Esophagus squamous epithelium (tissue), 5 donors: ENCODE results near the gene SLC6A3. TPM values are rescaled to one million over a fixed set of nuclear protein-coding genes. Genes with fewer than 3 reads are reported as not detected.

Source experiments
- DNase-seq: peaks from one replicate; lab custom pipeline; 2025; lab: John Stamatoyannopoulos, UW
- H3K27ac ChIP-seq, 4 donors: fragments of 200-600 bp; sonication (generic); one replicate each; pipeline ENCODE4 v1.5.1; 2016 to 2019; ENCODE audit warnings: mild to moderate bottlenecking in 1 of 4
- H3K27me3 ChIP-seq, 4 donors: fragments of 200-600 bp; sonication (generic); 1 replicate in 3 of 4; 2 replicates in 1 of 4; pipeline versions ENCODE4 v1.5.1 to v1.6.0; 2017 to 2021; ENCODE audit warnings: antibody characterized with exemption in 1 of 4
- H3K36me3 ChIP-seq, 3 donors: fragments of 200-600 bp; sonication (generic); one replicate each; pipeline ENCODE4 v1.5.1; 2016 to 2019
- H3K4me1 ChIP-seq, 3 donors: fragments of 200-600 bp; sonication (generic); one replicate each; pipeline ENCODE4 v1.5.1; 2017 to 2019
- H3K4me3 ChIP-seq, 4 donors: fragments of 200-600 bp; sonication (generic); 1 replicate in 3 of 4; 2 replicates in 1 of 4; pipeline ENCODE4 v1.5.1; 2016 to 2019; ENCODE audit warnings: mild to moderate bottlenecking in 2 of 4, moderate library complexity in 1 of 4
- H3K9me3 ChIP-seq, 3 donors: fragments of 200-600 bp; sonication (generic); one replicate each; pipeline ENCODE4 v1.5.1; 2016 to 2019
- POLR2A ChIP-seq, 4 donors: fragments of 450-650 bp; IDR thresholded peaks; one replicate each; pipeline ENCODE4 v1.6.1; 2017; ENCODE audit warnings: antibody characterized with exemption in 4 of 4, mild to moderate bottlenecking in 4 of 4, moderate library complexity in 3 of 4
- WGBS, 2 donors: methylation state at CpG; one replicate each; pipeline ENCODE4 v1.1.5; 2018; 5-methylcytosine and 5-hydroxymethylcytosine counted together
- intact Hi-C: fragments of 100-400 bp; cut with DNase I; formaldehyde crosslinking; loops from one replicate; pipeline ENCODE4 v1.15.0; 2022
- total RNA-seq, 4 donors: library from RNA; depleted of rRNA; stranded (reverse); fragments of >200 nt; gene quantifications; one replicate each; pipeline ENCODE4 v1.1.0, GENCODE V29; 2016
- TF ChIP-seq, protein P1 (sequence below), 6 experiments: fragments of 450-650 bp in 4 of 6; fragments of 200-600 bp in 2 of 6; sonication (generic) in 2 of 6; IDR thresholded peaks; one replicate each; pipeline ENCODE4 v1.5.1; 2016 to 2019; ENCODE audit warnings: antibody characterized with exemption in 6 of 6, mild to moderate bottlenecking in 4 of 6, moderate library complexity in 4 of 6
- donor health status: DM: yes; HTN: yes; CAD: no.

The SLC6A3 gene
- total RNA-seq, 4 donors from 2014 or later = 0.19 TPM; not detected in 3

DNA sequence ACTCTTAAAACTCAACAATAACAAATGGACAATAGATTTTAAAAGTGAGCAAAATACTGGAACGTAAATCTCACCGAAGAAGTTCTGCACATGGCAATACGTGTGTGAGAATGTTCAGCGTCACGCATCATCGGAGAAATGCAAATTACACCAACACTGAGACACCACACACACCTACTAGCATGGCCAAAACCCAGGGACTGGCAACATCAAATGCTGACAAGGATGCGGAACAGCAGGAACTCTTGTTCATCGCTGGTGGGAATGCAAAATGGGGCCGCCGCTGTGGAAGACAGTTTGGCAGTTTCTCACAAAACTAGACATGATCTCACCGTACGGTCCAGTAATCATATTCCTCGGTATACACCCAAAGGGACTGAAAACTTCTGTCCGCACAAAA is 78.7 kb downstream of the SLC6A3 start:
- Histone ChIP-seq H3K27me3 (peaks cover 0 to 84% (median 0%) of the 10 kb centered on the region in 4 donors), H3K36me3 (no peaks in the 10 kb centered on the region)

DNA sequence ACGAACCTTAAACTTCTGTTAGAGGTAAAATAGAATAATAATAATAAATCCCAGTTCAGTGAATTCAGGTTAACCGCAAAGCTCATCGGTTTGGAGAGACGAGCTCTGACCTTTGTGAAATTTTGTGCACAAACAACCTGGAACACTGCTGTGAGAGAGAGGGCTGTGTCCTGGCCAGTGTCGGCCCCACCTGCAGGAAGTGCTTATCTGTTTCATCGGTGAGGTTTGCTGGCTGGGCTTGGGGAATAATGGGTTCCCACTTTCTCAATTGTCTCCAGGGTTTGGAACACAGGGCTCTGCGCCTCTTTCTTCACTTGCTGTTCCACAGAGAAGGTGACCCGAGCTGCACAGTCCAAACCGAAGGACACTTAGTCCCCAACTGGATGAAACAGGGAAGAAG is 81.0 kb downstream of the SLC6A3 start:
- Histone ChIP-seq H3K4me3 (no peak overlapping the region), H3K27ac (no peak overlapping the region), H3K36me3 (no peaks in the 10 kb centered on the region), H3K9me3 (no peaks in the 10 kb centered on the region), H3K27me3 (peaks cover 0 to 94% (median 0%) of the 10 kb centered on the region in 4 donors), H3K4me1 (no peaks in the 10 kb centered on the region)
- TF ChIP-seq, protein P1, sequence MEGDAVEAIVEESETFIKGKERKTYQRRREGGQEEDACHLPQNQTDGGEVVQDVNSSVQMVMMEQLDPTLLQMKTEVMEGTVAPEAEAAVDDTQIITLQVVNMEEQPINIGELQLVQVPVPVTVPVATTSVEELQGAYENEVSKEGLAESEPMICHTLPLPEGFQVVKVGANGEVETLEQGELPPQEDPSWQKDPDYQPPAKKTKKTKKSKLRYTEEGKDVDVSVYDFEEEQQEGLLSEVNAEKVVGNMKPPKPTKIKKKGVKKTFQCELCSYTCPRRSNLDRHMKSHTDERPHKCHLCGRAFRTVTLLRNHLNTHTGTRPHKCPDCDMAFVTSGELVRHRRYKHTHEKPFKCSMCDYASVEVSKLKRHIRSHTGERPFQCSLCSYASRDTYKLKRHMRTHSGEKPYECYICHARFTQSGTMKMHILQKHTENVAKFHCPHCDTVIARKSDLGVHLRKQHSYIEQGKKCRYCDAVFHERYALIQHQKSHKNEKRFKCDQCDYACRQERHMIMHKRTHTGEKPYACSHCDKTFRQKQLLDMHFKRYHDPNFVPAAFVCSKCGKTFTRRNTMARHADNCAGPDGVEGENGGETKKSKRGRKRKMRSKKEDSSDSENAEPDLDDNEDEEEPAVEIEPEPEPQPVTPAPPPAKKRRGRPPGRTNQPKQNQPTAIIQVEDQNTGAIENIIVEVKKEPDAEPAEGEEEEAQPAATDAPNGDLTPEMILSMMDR (IDR thresholded peaks at IDR 0.05) = no peak
- no peak for TF ChIP-seq POLR2A (IDR thresholded peaks at IDR 0.05)
- DNase-seq = no peak
- WGBS, 2 donors = 77 to 79% methylated on average over 8 to 9 of the region's 9 CpGs
- intact Hi-C loops = no loop called here

More for the DNA sequence above, 78.7 kb downstream of the SLC6A3 start:
- intact Hi-C loops = no loop called here
- no peak for DNase-seq
- H3K4me3 ChIP-seq = no peak overlapping the region
- no peaks in the 10 kb centered on the region for H3K4me1 ChIP-seq
- no peaks in the 10 kb centered on the region for H3K9me3 ChIP-seq
- TF ChIP-seq, protein P1 (IDR thresholded peaks at IDR 0.05) = no peak
- no peak for TF ChIP-seq POLR2A (IDR thresholded peaks at IDR 0.05)
- no peak overlapping the region for H3K27ac ChIP-seq
- WGBS, 2 donors = 87 to 89% methylated on average over 14 of the region's 14 CpGs

DNA sequence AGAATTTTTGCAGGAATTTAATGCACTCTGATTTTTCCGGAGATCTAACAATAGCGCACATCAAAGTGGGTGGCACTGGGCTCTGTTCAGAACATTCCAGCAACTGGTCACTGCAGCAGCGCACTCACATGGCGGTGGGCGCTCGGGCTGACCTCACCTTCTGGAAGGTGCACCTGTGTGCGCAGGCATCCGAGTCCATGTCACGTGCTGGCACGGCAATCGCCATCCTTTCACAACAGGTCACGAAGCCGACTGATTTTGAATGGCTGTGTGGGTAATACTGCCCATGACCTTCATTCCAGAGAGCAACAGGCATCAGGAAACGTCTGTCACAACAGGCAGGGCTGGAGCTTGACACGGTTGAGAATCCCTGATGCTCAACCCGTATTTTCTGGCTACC is 81.7 kb downstream of the SLC6A3 start:
- Histone ChIP-seq H3K36me3 (no peaks in the 10 kb centered on the region), H3K27ac (no peak overlapping the region), H3K9me3 (no peaks in the 10 kb centered on the region), H3K4me1 (no peaks in the 10 kb centered on the region), H3K27me3 (peaks cover 0 to 97% (median 0%) of the 10 kb centered on the region in 4 donors), H3K4me3 (no peak overlapping the region)
- intact Hi-C loops = no loop called here
- WGBS, 2 donors = 73 to 74% methylated on average over 13 of the region's 16 CpGs
- no peak for DNase-seq
- no peak for TF ChIP-seq POLR2A (IDR thresholded peaks at IDR 0.05)
- TF ChIP-seq, protein P1 (IDR thresholded peaks at IDR 0.05) = no peak

DNA sequence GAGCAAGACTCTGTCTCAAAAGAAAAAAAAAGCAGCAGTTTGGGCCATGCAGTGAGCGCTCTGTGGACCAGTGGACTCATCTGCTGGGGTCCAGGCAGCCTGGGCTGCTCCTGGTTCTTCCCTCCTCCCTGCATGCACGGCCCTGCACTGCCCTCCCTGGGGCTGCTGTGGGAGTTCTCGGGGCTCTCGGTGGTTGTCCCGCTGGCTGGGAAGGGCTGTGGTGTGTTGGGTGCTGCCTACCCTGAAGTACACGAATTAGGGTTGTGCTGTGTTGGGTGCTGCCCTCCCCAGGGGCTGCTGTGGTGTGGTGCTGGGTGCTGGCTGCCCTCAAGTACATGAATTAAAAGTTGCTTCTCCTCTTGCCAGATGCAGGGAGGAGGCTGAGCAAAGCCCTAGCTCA is 82.1 kb downstream of the SLC6A3 start:
- Histone ChIP-seq H3K9me3 (no peaks in the 10 kb centered on the region), H3K27me3 (peaks cover 0 to 97% (median 0%) of the 10 kb centered on the region in 4 donors), H3K36me3 (no peaks in the 10 kb centered on the region), H3K4me1 (no peaks in the 10 kb centered on the region), H3K4me3 (no peak overlapping the region), H3K27ac (no peak overlapping the region)
- DNase-seq = no peak
- intact Hi-C loops = no loop called here
- TF ChIP-seq, protein P1 (IDR thresholded peaks at IDR 0.05) = no peak
- WGBS, 2 donors = 36% methylated on average over 4 of the region's 6 CpGs; no CpG with 5 or more reads in 1 of the 2 donors

DNA sequence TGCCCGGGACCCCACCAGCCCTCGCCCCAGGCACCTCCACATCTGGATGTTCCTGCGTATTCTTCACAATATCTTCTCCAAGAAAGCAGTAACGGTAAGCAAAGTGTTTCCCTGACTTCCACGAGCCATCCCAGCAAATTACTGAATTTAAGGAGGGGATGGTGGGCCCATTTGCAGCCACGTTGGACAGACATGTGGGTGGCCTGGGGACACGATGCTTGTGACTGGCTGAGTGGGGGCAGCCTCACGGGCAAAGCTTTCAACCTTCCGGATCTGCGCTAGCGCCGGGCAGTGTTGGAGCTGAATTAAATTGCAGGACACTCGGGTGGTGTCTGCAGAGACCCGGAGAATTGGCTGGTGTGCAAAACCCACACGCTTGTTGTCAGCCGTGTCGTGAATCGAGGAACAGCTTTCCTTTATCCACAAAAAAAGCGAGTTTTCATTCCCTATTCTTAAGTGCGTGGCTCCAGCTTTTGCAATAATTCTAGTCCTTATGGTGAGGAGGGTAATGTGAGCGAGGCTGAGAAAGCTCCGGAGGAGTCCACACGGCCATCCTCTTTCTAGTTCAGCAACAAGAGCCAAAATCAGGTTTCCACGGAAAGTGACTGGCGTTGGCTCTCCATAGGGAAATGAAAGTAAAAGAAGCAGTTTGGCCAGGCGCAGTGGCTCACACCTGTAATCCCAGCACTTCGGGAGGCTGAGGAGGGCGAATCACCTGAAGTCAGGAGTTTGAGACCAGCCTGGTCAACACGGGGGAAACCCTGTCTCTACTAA is 82.8 kb downstream of the SLC6A3 start:
- Histone ChIP-seq H3K4me3 (no peak overlapping the region), H3K9me3 (no peaks in the 10 kb centered on the region), H3K36me3 (no peaks in the 10 kb centered on the region), H3K27ac (no peak overlapping the region), H3K4me1 (no peaks in the 10 kb centered on the region), H3K27me3 (peaks cover 0 to 97% (median 0%) of the 10 kb centered on the region in 4 donors)
- DNase-seq = no peak
- intact Hi-C loops = no loop called here
- no peak for TF ChIP-seq POLR2A (IDR thresholded peaks at IDR 0.05)
- TF ChIP-seq, protein P1 (IDR thresholded peaks at IDR 0.05) = no peak
- 77% methylated on average over 17 to 22 of the region's 29 CpGs for WGBS, 2 donors
